NCI-H1105 treated with DMSO at 0.1 percent for 48 hours (cell line): ENCODE data around the gene RASGEF1B.

Experiments used
- DNase-seq: peaks from one replicate; lab custom pipeline; 2025; lab: John Stamatoyannopoulos, UW

The RASGEF1B gene

GRCh38 chr4:81471588-81472280, at the start of gene RASGEF1B:
RASGEF1B (minus strand) TSS chr4:81471907; CDS start chr4:81459508, 12,399 bp downstream.
- DNase-seq: peak; percentile 84

GRCh38 chr4:81519856-81520255, 48.1 kb upstream of the RASGEF1B start:
- no peak for DNase-seq

GRCh38 chr4:81519427-81519773, 47.7 kb upstream of the RASGEF1B start:
- no peak for DNase-seq

- DNase-seq: no peak
These were observed 47.2 kb upstream of the RASGEF1B start for GRCh38 chr4:81518762-81519426.

- no peak for DNase-seq
These were observed 44.5 kb upstream of the RASGEF1B start for GRCh38 chr4:81516241-81516640.

- DNase-seq: no peak
These were observed 41.2 kb upstream of the RASGEF1B start for GRCh38 chr4:81512757-81513501.

- no peak for DNase-seq
These were observed 40.5 kb upstream of the RASGEF1B start for GRCh38 chr4:81512001-81512756.

- DNase-seq: no peak
These were observed 39.0 kb upstream of the RASGEF1B start for GRCh38 chr4:81510643-81511178.

GRCh38 chr4:81509822-81510221, 38.1 kb upstream of the RASGEF1B start:
- no peak for DNase-seq

GRCh38 chr4:81509191-81509590, 37.5 kb upstream of the RASGEF1B start:
- no peak for DNase-seq

GRCh38 chr4:81508411-81509185, 36.9 kb upstream of the RASGEF1B start:
- DNase-seq: no peak

GRCh38 chr4:81507530-81507929, 35.8 kb upstream of the RASGEF1B start:
- DNase-seq: no peak

- DNase-seq: no peak
These were observed 35.0 kb upstream of the RASGEF1B start for GRCh38 chr4:81506731-81507130.

- no peak for DNase-seq
These were observed 34.0 kb upstream of the RASGEF1B start for GRCh38 chr4:81505726-81506125.

- no peak for DNase-seq
These were observed 33.4 kb upstream of the RASGEF1B start for GRCh38 chr4:81505004-81505598.

GRCh38 chr4:81504112-81505003, 32.7 kb upstream of the RASGEF1B start:
- no peak for DNase-seq

GRCh38 chr4:81503586-81503985, 31.9 kb upstream of the RASGEF1B start:
- no peak for DNase-seq

GRCh38 chr4:81502564-81502963, 30.9 kb upstream of the RASGEF1B start:
- DNase-seq: no peak

- peak; percentile 39 for DNase-seq
These were observed 28.1 kb upstream of the RASGEF1B start for GRCh38 chr4:81499840-81500239.
